Right lobe of liver (tissue), 4 donors: ENCODE results near the gene PRSS36.

ENCODE experiments used
- POLR2A ChIP-seq: fragments of 450-650 bp; IDR thresholded peaks from one replicate; pipeline ENCODE4 v1.6.1; 2017; ENCODE audit warnings: antibody characterized with exemption, mild to moderate bottlenecking
- TF ChIP-seq, protein P1 (sequence below), 4 donors: fragments of 200-600 bp in 3 of 4; fragments of 450-650 bp in 1 of 4; IDR thresholded peaks; one replicate each; pipeline versions ENCODE4 v1.5.1 to v1.8.0; 2016 to 2022; ENCODE audit warnings: antibody characterized with exemption in 4 of 4, mild to moderate bottlenecking in 2 of 4
- donor health status: DM: no; HTN: no; CAD: no.
- donor health status: DM: no; HTN: no; CAD: no.
- donor health status: DM: no; HTN: yes; CAD: no.

DNA sequence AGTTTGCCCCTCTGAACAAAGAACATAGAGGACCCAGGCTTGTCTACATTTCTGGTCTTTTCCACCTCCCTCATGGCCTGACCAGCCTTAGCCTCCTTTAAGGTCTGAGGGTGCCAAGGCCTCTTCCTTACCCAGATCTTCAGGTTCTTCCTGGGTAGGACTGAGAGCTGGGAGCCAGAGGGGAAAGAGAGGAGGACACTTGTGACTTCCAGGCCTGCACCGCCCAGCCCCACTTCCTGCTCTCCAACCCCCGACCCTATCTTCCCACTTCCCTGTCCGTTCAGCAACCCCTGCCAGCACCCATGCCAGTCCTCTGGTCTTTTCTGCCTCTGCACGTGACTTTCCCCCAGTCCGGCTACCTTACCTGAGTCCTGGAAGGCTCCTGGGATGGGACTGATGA lies 534 bp downstream of the PRSS36 start:
- TF ChIP-seq, protein P1, sequence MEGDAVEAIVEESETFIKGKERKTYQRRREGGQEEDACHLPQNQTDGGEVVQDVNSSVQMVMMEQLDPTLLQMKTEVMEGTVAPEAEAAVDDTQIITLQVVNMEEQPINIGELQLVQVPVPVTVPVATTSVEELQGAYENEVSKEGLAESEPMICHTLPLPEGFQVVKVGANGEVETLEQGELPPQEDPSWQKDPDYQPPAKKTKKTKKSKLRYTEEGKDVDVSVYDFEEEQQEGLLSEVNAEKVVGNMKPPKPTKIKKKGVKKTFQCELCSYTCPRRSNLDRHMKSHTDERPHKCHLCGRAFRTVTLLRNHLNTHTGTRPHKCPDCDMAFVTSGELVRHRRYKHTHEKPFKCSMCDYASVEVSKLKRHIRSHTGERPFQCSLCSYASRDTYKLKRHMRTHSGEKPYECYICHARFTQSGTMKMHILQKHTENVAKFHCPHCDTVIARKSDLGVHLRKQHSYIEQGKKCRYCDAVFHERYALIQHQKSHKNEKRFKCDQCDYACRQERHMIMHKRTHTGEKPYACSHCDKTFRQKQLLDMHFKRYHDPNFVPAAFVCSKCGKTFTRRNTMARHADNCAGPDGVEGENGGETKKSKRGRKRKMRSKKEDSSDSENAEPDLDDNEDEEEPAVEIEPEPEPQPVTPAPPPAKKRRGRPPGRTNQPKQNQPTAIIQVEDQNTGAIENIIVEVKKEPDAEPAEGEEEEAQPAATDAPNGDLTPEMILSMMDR (IDR thresholded peaks at IDR 0.05) = no peak
- no peak for TF ChIP-seq POLR2A
